Neural cell (in vitro differentiated cells): ENCODE measurements around the gene FRY. TPM values are rescaled to one million over a fixed set of nuclear protein-coding genes. Genes with fewer than 3 reads are reported as not detected.

Source experiments
- H2AFZ ChIP-seq: fragments of 200-600, 300-800 bp; sonication (generic), shearing (Covaris generic); 2 replicates; pipeline ENCODE4 v1.6.0; 2014; ENCODE audit warnings: low read depth, mild to moderate bottlenecking, antibody characterized with exemption, low read length, moderate library complexity
- H3F3A ChIP-seq: fragments of 200-600 bp; shearing (Covaris generic); 2 replicates; pipeline ENCODE4 v1.6.1; 2016; ENCODE audit warnings: mild to moderate bottlenecking, moderate library complexity, mixed read lengths, antibody characterized with exemption, low read length; ENCODE audit not compliant: insufficient read depth, poor library complexity, severe bottlenecking
- H3K27ac ChIP-seq: fragments of 200-600, 300-800 bp; sonication (generic), shearing (Covaris generic); 2 replicates; pipeline ENCODE4 v1.5.1; 2014; ENCODE audit warnings: mild to moderate bottlenecking, low read length, moderate library complexity
- H3K27me3 ChIP-seq: fragments of 300-800, 200-600 bp; sonication (generic), shearing (Covaris generic); 2 replicates; pipeline ENCODE4 v1.6.0; 2014; ENCODE audit warnings: mild to moderate bottlenecking, low read depth, low read length, moderate library complexity; ENCODE audit not compliant: insufficient read depth
- H3K36me3 ChIP-seq: fragments of 300-800, 200-600 bp; sonication (generic), shearing (Covaris generic); 2 replicates; pipeline ENCODE4 v1.5.1; 2014; ENCODE audit warnings: mild to moderate bottlenecking, antibody characterized with exemption, low read length, moderate library complexity; ENCODE audit not compliant: insufficient read depth
- H3K4me2 ChIP-seq: fragments of 300-800, 200-600 bp; sonication (generic), shearing (Covaris generic); 2 replicates; pipeline ENCODE4 v1.6.0; 2014; ENCODE audit warnings: mild to moderate bottlenecking, low read length
- H3K4me3 ChIP-seq: fragments of 300-800, 200-600 bp; sonication (generic), shearing (Covaris generic); 2 replicates; pipeline ENCODE4 v1.5.1; 2014; ENCODE audit warnings: mild to moderate bottlenecking, low read length, moderate library complexity
- H3K79me2 ChIP-seq: fragments of 200-600 bp; shearing (Covaris generic); replicated peaks from 2 replicates; pipeline ENCODE4 v1.6.0; 2014; ENCODE audit warnings: mild to moderate bottlenecking, low read length, moderate library complexity; ENCODE audit not compliant: insufficient read depth
- H3K9ac ChIP-seq: fragments of 300-800, 200-600 bp; sonication (generic), shearing (Covaris generic); 2 replicates; pipeline ENCODE4 v1.6.1; 2016; ENCODE audit warnings: mild to moderate bottlenecking, low read length, mixed read lengths
- H3K9me2 ChIP-seq: fragments of 200-600 bp; shearing (Covaris generic); 2 replicates; pipeline ENCODE4 v1.6.1; 2016; ENCODE audit warnings: mild to moderate bottlenecking, low read length, mixed read lengths; ENCODE audit not compliant: insufficient read depth
- H3K9me3 ChIP-seq: fragments of 200-600, 300-800 bp; sonication (generic), shearing (Covaris generic); 2 replicates; pipeline ENCODE4 v1.6.1; 2016; ENCODE audit warnings: mild to moderate bottlenecking, mixed run types, low read length, moderate library complexity, mixed read lengths
- H4K20me1 ChIP-seq: fragments of 200-600 bp; shearing (Covaris generic); 2 replicates; pipeline ENCODE4 v1.6.1; 2016; ENCODE audit warnings: mild to moderate bottlenecking, mixed run types; ENCODE audit not compliant: insufficient read depth
- EP300 ChIP-seq: fragments of 450-650 bp; conservative IDR thresholded peaks from 2 replicates; pipeline ENCODE4 v1.6.1; 2014; ENCODE audit warnings: antibody characterized with exemption, mild to moderate bottlenecking, moderate library complexity; ENCODE audit not compliant: poor library complexity, severe bottlenecking
- EZH2 ChIP-seq: fragments of 200-600, 300-800 bp; shearing (Covaris generic), sonication (generic); IDR thresholded peaks from 2 replicates; pipeline ENCODE4 v1.6.1; 2014; ENCODE audit warnings: antibody characterized with exemption, low read length, borderline replicate concordance, mild to moderate bottlenecking; ENCODE audit not compliant: insufficient read depth, poor library complexity, severe bottlenecking
- MXI1 ChIP-seq: fragments of 450-650 bp; conservative IDR thresholded peaks from 2 replicates; pipeline ENCODE4 v1.6.1; 2014; ENCODE audit warnings: antibody characterized with exemption, mild to moderate bottlenecking; ENCODE audit not compliant: poor library complexity, severe bottlenecking
- POLR2AphosphoS5 ChIP-seq: IDR thresholded peaks from 2 replicates; pipeline ENCODE4 v1.6.1; 2012
- RAD21 ChIP-seq: fragments of 450-650 bp; conservative IDR thresholded peaks from 2 replicates; pipeline ENCODE4 v1.6.1; 2014; ENCODE audit warnings: antibody characterized with exemption, mild to moderate bottlenecking, moderate library complexity
- SMC3 ChIP-seq: fragments of 450-650 bp; conservative IDR thresholded peaks from 2 replicates; pipeline ENCODE4 v1.6.1; 2014; ENCODE audit warnings: antibody characterized with exemption, mild to moderate bottlenecking, moderate library complexity; ENCODE audit not compliant: poor library complexity
- TAF1 ChIP-seq: IDR thresholded peaks from 2 replicates; pipeline ENCODE4 v1.6.1; 2012; ENCODE audit warnings: low read depth
- polyA plus RNA-seq: library from polyadenylated mRNA; depleted of rRNA; stranded (reverse); fragments of >200 nt; gene quantifications from 2 replicates; pipeline ENCODE4 v1.2.3, GENCODE V29; 2014
- TF ChIP-seq, protein P1 (sequence below): fragments of 450-650 bp; IDR thresholded peaks from 2 replicates; pipeline ENCODE4 v1.5.1; 2014; ENCODE audit warnings: antibody characterized with exemption, mild to moderate bottlenecking, moderate library complexity; ENCODE audit not compliant: poor library complexity, severe bottlenecking
- TF ChIP-seq, protein P2 (sequence below): IDR thresholded peaks from 2 replicates; pipeline ENCODE4 v1.6.1; 2012; ENCODE audit warnings: borderline replicate concordance

FRY gene
- polyA plus RNA-seq, 1 donor from 2014 or later, result 49.3 TPM

DNA sequence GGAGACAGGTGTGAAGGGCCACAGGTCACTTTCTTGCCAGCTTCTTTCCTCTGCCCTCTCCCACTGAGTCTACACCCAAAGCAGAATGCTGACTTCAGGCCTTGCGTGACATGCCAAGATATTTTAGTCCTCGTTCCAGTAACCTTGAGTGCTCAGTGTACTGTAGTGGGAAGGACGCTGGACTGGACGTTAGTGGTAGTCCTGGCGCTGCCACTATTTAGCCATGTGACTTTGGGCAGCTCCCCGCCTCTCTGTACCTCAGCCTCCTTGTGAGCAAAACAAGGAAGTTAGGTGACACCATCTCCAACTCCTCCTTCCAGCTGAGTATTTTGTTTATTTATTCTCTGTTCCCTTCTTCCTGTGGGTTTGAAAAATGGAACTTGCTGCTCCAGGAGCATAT, 86.1 kb downstream of the FRY start:
- H4K20me1 ChIP-seq, result no peaks in the 10 kb centered on the region
- no peak overlapping the region for H2AFZ ChIP-seq
- no peaks in the 10 kb centered on the region for H3K79me2 ChIP-seq
- H3F3A ChIP-seq, result no peaks in the 10 kb centered on the region
- H3K27ac ChIP-seq, result no peak overlapping the region
- no peaks in the 10 kb centered on the region for H3K9me2 ChIP-seq
- TF ChIP-seq MXI1 (no peak), RAD21 (no peak), TAF1 (no peak), EP300 (no peak), SMC3 (no peak), POLR2AphosphoS5 (no peak)
- TF ChIP-seq, protein P1, sequence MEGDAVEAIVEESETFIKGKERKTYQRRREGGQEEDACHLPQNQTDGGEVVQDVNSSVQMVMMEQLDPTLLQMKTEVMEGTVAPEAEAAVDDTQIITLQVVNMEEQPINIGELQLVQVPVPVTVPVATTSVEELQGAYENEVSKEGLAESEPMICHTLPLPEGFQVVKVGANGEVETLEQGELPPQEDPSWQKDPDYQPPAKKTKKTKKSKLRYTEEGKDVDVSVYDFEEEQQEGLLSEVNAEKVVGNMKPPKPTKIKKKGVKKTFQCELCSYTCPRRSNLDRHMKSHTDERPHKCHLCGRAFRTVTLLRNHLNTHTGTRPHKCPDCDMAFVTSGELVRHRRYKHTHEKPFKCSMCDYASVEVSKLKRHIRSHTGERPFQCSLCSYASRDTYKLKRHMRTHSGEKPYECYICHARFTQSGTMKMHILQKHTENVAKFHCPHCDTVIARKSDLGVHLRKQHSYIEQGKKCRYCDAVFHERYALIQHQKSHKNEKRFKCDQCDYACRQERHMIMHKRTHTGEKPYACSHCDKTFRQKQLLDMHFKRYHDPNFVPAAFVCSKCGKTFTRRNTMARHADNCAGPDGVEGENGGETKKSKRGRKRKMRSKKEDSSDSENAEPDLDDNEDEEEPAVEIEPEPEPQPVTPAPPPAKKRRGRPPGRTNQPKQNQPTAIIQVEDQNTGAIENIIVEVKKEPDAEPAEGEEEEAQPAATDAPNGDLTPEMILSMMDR, result no peak
- TF ChIP-seq, protein P2, sequence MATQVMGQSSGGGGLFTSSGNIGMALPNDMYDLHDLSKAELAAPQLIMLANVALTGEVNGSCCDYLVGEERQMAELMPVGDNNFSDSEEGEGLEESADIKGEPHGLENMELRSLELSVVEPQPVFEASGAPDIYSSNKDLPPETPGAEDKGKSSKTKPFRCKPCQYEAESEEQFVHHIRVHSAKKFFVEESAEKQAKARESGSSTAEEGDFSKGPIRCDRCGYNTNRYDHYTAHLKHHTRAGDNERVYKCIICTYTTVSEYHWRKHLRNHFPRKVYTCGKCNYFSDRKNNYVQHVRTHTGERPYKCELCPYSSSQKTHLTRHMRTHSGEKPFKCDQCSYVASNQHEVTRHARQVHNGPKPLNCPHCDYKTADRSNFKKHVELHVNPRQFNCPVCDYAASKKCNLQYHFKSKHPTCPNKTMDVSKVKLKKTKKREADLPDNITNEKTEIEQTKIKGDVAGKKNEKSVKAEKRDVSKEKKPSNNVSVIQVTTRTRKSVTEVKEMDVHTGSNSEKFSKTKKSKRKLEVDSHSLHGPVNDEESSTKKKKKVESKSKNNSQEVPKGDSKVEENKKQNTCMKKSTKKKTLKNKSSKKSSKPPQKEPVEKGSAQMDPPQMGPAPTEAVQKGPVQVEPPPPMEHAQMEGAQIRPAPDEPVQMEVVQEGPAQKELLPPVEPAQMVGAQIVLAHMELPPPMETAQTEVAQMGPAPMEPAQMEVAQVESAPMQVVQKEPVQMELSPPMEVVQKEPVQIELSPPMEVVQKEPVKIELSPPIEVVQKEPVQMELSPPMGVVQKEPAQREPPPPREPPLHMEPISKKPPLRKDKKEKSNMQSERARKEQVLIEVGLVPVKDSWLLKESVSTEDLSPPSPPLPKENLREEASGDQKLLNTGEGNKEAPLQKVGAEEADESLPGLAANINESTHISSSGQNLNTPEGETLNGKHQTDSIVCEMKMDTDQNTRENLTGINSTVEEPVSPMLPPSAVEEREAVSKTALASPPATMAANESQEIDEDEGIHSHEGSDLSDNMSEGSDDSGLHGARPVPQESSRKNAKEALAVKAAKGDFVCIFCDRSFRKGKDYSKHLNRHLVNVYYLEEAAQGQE, result no peak
- no peaks in the 10 kb centered on the region for H3K9me3 ChIP-seq
- no peaks in the 10 kb centered on the region for H3K27me3 ChIP-seq
- no peak overlapping the region for H3K4me2 ChIP-seq
- no peaks in the 10 kb centered on the region for H3K36me3 ChIP-seq
- H3K9ac ChIP-seq, result no peak overlapping the region
- H3K4me3 ChIP-seq, result no peak overlapping the region

DNA sequence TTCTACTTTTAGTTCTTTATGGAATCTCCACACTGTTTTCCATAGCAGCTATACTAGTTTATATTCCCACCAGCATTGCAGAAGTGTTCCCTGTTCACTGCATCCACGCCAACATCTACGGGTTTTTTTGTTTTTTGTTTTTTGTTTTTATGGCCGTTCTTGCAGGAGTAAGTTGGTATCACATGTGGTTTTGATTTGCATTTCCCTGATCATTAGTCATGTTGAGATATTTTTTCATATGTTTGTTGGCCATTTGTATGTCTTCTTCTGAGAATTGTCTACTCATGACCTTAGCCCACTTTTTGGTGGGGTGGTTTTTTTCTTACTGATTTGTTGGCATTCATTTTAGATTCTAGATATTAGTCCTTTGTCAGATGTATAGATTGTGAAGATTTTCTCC, 89.7 kb downstream of the FRY start:
- Histone ChIP-seq H4K20me1 (no peaks in the 10 kb centered on the region), H3K9ac (no peak overlapping the region), H3K79me2 (no peaks in the 10 kb centered on the region), H3K27ac (no peak overlapping the region), H3K36me3 (peaks cover 13% of the 10 kb centered on the region), H2AFZ (no peak overlapping the region), H3K9me2 (no peaks in the 10 kb centered on the region), H3K4me3 (no peak overlapping the region), H3K27me3 (no peaks in the 10 kb centered on the region), H3K9me3 (no peaks in the 10 kb centered on the region), H3F3A (no peaks in the 10 kb centered on the region), H3K4me2 (no peak overlapping the region)
- TF ChIP-seq MXI1 (no peak), SMC3 (no peak), RAD21 (no peak), EZH2 (no peak), TAF1 (no peak), POLR2AphosphoS5 (no peak)
- TF ChIP-seq, protein P1, result no peak
- TF ChIP-seq, protein P2, result no peak
